Measurements from ENCODE around the gene CYP4A22. TPM values are rescaled to one million over a fixed set of nuclear protein-coding genes. Genes with fewer than 3 reads are reported as not detected.
"Not testable (repeated sequence)": the region's sequence is repeated elsewhere in the genome, so short reads cannot be mapped to it uniquely, and the experiment has no call there.

The CYP4A22 gene
- total RNA-seq, 1 donor from 2014 or later, result not detected

- DNase-seq (ENCODE audit: low read depth); H3K36me3 ChIP-seq (ENCODE audit: control insufficient read depth, insufficient read depth, low read length): not testable (repeated sequence)
Measured at GRCh38 chr1:47143654-47144053, 6.4 kb downstream of the CYP4A22 start.

GRCh38 chr1:47146495-47146894, 9.3 kb downstream of the CYP4A22 start:
- DNase-seq (ENCODE audit: low read depth); H3K36me3 ChIP-seq (ENCODE audit: control insufficient read depth, insufficient read depth, low read length); H3K27me3 ChIP-seq (ENCODE audit: control insufficient read depth, insufficient read depth, low read length); H3K4me3 ChIP-seq (ENCODE audit: low read depth, low read length): not testable (repeated sequence)

More at GRCh38 chr1:47143654-47144053, 6.4 kb downstream of the CYP4A22 start:
- peak; percentile 48 for TF ChIP-seq CTCF (IDR thresholded peaks at IDR 0.05; ENCODE audit: insufficient read depth, low read length, poor library complexity, severe bottlenecking)
- not testable (repeated sequence) for H3K4me3 ChIP-seq (ENCODE audit: low read depth, low read length); H3K27me3 ChIP-seq (ENCODE audit: control insufficient read depth, insufficient read depth, low read length)

- no peaks in the 10 kb centered on the region for H3K27me3 ChIP-seq (ENCODE audit: control insufficient read depth, insufficient read depth, low read length)
- no peak for DNase-seq (ENCODE audit: low read depth)
- H3K36me3 ChIP-seq (ENCODE audit: control insufficient read depth, insufficient read depth, low read length), result no peaks in the 10 kb centered on the region
- no peak overlapping the region for H3K4me3 ChIP-seq (ENCODE audit: low read depth, low read length)
- no peak for TF ChIP-seq CTCF (IDR thresholded peaks at IDR 0.05; ENCODE audit: insufficient read depth, low read length, poor library complexity, severe bottlenecking)
Measured at GRCh38 chr1:47147047-47147785, 10.0 kb downstream of the CYP4A22 start.

GRCh38 chr1:47149162-47149561, 11.9 kb downstream of the CYP4A22 start:
- H3K27me3 ChIP-seq (ENCODE audit: control insufficient read depth, insufficient read depth, low read length); DNase-seq (ENCODE audit: low read depth): not testable (repeated sequence)

GRCh38 chr1:47156457-47156856, 19.2 kb downstream of the CYP4A22 start:
- H3K4me3 ChIP-seq (ENCODE audit: low read depth, low read length); H3K36me3 ChIP-seq (ENCODE audit: control insufficient read depth, insufficient read depth, low read length); DNase-seq (ENCODE audit: low read depth); H3K27me3 ChIP-seq (ENCODE audit: control insufficient read depth, insufficient read depth, low read length): not testable (repeated sequence)

More at GRCh38 chr1:47149162-47149561, 11.9 kb downstream of the CYP4A22 start:
- H3K36me3 ChIP-seq (ENCODE audit: control insufficient read depth, insufficient read depth, low read length); H3K4me3 ChIP-seq (ENCODE audit: low read depth, low read length): not testable (repeated sequence)

GRCh38 chr1:47157957-47158356, 20.7 kb downstream of the CYP4A22 start:
- not testable (repeated sequence) for H3K4me3 ChIP-seq (ENCODE audit: low read depth, low read length); H3K36me3 ChIP-seq (ENCODE audit: control insufficient read depth, insufficient read depth, low read length); H3K27me3 ChIP-seq (ENCODE audit: control insufficient read depth, insufficient read depth, low read length); DNase-seq (ENCODE audit: low read depth)

- H3K27me3 ChIP-seq (ENCODE audit: control insufficient read depth, insufficient read depth, low read length), result no peaks in the 10 kb centered on the region
- H3K36me3 ChIP-seq (ENCODE audit: control insufficient read depth, insufficient read depth, low read length), result no peaks in the 10 kb centered on the region
- H3K4me3 ChIP-seq (ENCODE audit: low read depth, low read length), result no peak overlapping the region
- no peak for TF ChIP-seq CTCF (IDR thresholded peaks at IDR 0.05; ENCODE audit: insufficient read depth, low read length, poor library complexity, severe bottlenecking)
- DNase-seq (ENCODE audit: low read depth), result no peak
Measured at GRCh38 chr1:47160716-47161115, 23.5 kb downstream of the CYP4A22 start.
